NCI-H748 treated with DMSO at 0.1 percent for 48 hours (cell line): ENCODE data around the gene HEYL.
"Not testable (repeated sequence)": the region's sequence is repeated elsewhere in the genome, so short reads cannot be mapped to it uniquely, and the experiment has no call there.

Source experiments
- DNase-seq: peaks from one replicate; lab custom pipeline; 2025; lab: John Stamatoyannopoulos, UW

HEYL gene

DNA sequence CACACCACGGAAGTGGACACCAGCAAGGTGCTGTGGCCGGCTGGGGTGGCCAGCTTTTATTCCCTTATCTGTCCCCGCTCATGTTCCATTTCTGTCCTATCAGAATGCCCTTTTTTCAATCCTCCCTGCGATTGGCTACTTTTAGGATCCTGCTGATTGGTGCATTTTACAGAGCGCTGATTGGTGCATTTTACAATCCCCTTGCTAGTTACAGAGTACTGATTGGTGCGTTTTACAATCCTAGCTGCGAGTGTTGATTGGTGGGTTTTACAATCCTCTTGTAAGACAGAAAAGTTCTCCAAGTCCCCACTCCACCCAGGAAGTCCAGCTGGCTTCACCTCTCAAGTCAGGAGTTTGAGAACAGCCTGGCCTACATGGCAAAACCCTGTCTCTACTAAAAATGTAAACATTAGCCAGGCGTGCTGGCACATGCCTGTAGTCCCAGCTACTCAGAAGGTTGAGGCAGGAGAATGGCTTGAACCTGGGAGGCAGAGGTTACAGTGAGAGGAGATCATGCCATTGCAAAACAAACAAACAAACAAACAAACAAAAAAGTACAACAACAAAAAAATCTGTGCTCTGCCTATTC is 37.7 kb downstream of the HEYL start:
- DNase-seq: not testable (repeated sequence)

DNA sequence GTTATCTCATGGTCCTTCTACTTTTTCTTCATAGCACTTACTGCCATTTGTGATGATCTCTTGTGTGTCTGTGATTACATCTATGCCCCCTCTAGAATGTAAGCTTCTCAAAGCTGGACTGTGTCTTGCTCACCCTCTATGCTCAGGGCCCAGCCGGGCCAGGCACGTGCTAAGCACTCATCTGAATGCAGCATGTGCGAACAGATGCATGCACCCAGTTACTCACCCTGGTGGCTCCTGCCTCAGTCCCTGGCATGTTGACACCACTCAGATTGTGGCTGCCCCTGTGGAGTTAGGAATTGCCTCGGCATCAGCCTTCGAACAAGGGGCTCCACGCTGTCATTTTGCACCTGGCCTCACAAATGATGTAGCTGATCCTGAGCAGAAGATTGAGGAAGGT is 43.3 kb downstream of the HEYL start:
- DNase-seq: no peak

DNA sequence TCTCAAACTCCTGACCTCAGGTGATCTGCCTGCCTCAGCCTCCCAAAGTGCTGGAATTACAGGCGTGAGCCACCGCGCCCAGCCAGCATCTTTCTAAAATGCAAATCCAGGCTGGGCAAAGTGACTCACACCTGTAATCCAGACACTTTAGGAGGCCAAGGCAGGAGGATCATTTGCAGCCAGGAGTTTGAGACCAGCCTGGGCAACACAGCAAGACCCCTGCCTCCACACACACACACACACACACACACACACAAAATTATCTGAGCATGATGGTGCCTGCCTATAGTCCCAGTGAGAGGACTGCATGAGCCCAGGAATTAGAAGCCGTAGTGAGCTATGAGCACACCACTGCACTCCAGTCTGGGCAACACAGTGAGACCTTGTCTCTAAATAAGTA is 46.1 kb downstream of the HEYL start:
- no peak for DNase-seq

DNA sequence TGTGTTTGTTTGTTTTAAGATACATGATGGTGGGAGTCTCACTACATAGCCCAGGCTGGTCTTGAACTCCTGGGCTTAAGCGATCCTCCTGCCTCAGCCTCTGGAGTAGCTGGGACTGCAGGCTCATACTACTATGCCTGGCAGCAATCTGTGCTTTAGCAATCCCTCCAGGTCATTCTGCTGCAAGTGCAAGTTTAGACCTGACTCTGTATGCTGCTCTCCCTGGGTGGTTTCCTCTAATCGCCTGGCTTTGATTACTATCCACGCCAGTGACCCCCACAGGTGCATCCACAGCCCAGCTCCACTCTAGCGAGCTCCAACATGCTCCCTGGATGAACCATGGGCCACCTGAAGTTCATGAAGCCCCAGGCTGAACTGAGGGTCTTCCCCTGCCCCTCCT is 47.4 kb downstream of the HEYL start:
- no peak for DNase-seq

DNA sequence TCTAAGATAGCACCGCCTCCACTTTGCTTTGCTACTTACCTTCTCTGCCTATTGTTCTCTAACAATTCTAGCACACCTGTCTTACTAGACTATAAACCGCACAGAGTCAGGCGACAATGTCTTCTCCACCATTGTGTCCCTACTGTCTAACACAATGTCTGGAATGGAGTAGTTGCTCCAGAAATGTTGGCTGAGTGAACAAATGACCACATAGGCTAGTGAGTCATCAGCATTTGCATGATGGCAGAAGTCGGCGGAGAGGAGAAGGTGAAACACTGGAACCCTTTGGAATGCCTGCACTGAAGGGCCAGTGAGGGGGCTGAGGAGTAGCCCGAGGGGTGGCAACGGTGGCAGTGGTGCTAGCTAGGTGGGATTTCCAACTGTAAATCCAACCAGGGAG is 48.9 kb downstream of the HEYL start:
- DNase-seq: no peak

DNA sequence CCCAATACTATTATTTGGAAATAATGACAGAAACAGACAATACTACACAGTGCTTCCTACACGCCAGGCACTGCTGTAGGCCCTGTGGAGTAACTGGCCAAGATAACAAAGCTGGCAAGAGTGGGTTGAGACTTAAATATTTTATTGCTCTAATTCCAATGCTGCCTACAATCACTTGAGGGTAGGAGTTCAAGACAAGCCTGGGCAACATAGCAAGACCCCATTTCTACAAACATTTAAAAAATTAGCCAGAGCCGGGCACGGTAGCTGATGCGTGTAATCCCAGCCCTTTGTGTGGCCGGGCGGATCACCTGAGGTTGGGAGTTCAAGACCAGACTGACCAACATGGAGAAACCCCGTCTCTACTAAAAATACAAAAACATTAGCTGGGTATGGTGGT is 53.5 kb downstream of the HEYL start:
- no peak for DNase-seq

DNA sequence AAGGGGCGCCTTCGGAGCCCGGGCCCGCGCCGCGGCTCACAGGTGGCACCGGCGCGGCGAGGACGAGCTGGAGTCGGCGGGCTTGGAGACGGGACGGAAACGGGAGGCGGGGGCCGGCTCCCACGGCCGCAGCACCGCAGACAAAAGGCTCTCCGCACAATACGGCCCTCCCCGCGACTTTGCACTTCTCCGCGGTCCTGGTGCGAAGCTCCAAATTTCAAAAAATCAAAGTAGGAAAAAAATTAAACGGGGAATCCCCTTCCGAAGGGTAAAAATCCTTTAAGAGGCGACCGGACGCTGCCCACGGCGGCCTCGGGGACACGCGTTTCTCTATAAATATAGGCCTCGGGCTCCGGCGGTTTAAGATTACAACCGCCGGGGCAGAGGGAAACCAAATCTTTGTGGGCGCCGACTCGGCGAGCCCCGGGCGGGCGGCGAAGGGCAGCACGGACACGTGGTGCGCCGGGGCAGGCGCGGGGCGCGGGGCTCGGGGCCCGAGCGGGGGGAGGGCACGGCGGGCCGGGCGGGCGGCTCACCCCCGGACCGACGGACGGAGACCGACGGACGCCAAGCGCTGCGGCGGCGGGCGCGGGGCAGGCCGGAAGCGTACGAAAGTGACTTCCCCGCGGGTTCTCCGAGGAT is 63.3 kb downstream of the HEYL start:
- peak; percentile 88 for DNase-seq

DNA sequence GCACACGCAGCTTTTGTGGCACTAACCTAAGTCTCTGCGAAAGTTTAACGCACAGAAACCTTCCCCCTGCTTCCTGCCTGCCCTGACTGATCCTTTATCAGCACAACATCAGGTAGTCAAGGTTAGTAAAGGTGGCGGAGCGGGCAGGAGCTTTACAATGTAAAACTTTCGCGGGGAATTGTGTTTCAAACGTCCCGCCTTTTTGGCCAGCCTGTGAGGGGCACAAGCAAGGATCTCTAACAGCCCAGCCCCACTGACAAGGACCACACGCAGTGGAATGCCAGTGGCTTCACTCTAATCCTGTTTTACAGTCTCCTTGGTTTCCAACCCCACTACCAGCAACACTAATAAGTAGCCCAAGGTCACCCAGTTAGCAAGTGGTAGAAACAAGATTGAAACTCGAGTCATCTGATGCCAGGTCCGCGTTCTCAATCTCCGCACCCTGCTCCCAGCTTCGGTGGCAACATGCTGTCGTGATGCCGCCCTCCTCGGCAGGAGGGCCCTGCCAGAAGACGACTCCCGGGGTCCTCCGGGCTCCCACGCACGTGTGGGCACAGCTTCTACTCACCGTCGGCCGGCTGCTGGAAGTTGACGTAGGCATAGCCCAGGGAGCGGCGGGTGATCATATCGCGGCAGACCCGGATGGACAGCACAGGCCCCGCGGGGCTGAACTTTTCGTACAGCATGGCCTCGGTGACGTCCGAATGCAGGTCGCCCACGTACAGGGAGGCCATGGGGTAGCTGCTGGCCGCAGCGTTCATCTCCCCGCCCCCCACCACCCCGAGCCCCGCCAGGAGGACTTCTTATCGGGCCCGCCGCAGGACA is 64.0 kb downstream of the HEYL start:
- peak; percentile 85 for DNase-seq

DNA sequence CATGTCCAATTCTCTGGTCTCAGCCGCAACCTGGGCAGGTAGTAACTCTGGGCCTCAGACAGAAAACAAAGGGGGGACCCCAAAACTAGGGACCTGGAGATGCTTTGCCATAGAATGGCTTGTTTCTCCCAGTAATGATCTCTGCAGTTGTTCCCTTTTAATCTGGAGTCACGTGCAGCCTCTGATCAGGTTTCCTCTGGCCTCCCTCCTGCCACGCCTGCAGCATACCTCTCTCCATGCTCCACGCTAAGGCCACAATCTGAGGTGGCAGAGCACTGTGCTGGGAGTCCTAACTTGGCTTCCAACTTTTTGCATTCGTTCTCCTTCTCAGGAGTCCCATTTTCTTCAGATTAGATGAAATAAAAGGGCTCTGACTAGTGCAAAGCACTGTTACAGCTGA is 64.8 kb downstream of the HEYL start:
- DNase-seq: peak; percentile 75
